OCI-LY1 (cell line): ENCODE data around the gene PTGDR2.

ENCODE experiments used
- H2AFZ ChIP-seq: fragments of 200-600 bp; sonication (generic), shearing (Covaris generic); 2 replicates; pipeline ENCODE4 v1.6.0; 2014; ENCODE audit warnings: antibody characterized with exemption, mild to moderate bottlenecking, low read length
- H3F3A ChIP-seq: fragments of 200-600 bp; sonication (generic), shearing (Covaris generic); 2 replicates; pipeline ENCODE4 v1.6.0; 2014; ENCODE audit warnings: mild to moderate bottlenecking, antibody characterized with exemption, low read length, moderate library complexity; ENCODE audit not compliant: insufficient read depth
- H3K27ac ChIP-seq: fragments of 200-600 bp; sonication (generic); 2 replicates; pipeline ENCODE4 v1.5.1; 2014; ENCODE audit warnings: low read length, mixed run types, mild to moderate bottlenecking, low read depth; ENCODE audit not compliant: poor library complexity, severe bottlenecking
- H3K27me3 ChIP-seq: fragments of 200-600 bp; sonication (generic); 2 replicates; pipeline ENCODE4 v1.6.0; 2014; ENCODE audit warnings: antibody characterized with exemption, mild to moderate bottlenecking, low read length, moderate library complexity; ENCODE audit not compliant: insufficient read depth
- H3K36me3 ChIP-seq: fragments of 200-600 bp; sonication (generic); 2 replicates; pipeline ENCODE4 v1.6.1; 2014; ENCODE audit warnings: mild to moderate bottlenecking, antibody characterized with exemption, low read length, moderate library complexity, mixed read lengths; ENCODE audit not compliant: insufficient read depth
- H3K4me1 ChIP-seq: fragments of 200-600 bp; sonication (generic); 2 replicates; pipeline ENCODE4 v1.5.1; 2014; ENCODE audit warnings: mild to moderate bottlenecking, low read length, moderate library complexity; ENCODE audit not compliant: insufficient read depth, severe bottlenecking
- H3K4me2 ChIP-seq: fragments of 200-600 bp; sonication (generic), shearing (Covaris generic); 2 replicates; pipeline ENCODE4 v1.6.1; 2014; ENCODE audit warnings: low read length
- H3K4me3 ChIP-seq: fragments of 200-600 bp; sonication (generic); 2 replicates; pipeline ENCODE4 v1.5.1; 2014; ENCODE audit warnings: low read length, low read depth, mild to moderate bottlenecking, mixed read lengths; ENCODE audit not compliant: poor library complexity, severe bottlenecking
- H3K79me2 ChIP-seq: fragments of 200-600 bp; shearing (Covaris generic); 2 replicates; pipeline ENCODE4 v1.6.1; 2016; ENCODE audit warnings: mixed run types, low read length, mixed read lengths; ENCODE audit not compliant: insufficient read depth
- H3K9ac ChIP-seq: fragments of 200-600 bp; sonication (generic), shearing (Covaris generic); 2 replicates; pipeline ENCODE4 v1.6.1; 2014; ENCODE audit warnings: mild to moderate bottlenecking, low read length, mixed read lengths
- H3K9me2 ChIP-seq: fragments of 200-600 bp; sonication (generic), shearing (Covaris generic); 2 replicates; pipeline ENCODE4 v1.6.1; 2014; ENCODE audit warnings: low read depth, mild to moderate bottlenecking, low read length, mixed read lengths
- H3K9me3 ChIP-seq: fragments of 200-600 bp; shearing (Covaris generic); 2 replicates; pipeline ENCODE4 v1.6.1; 2014; ENCODE audit warnings: low read length, mixed read lengths
- H4K20me1 ChIP-seq: fragments of 200-600 bp; sonication (generic), shearing (Covaris generic); 2 replicates; pipeline ENCODE4 v1.6.0; 2016; ENCODE audit warnings: mild to moderate bottlenecking, low read length; ENCODE audit not compliant: insufficient read depth
- EZH2 ChIP-seq: fragments of 200-600 bp; sonication (generic), shearing (Covaris generic); IDR thresholded peaks from 2 replicates; pipeline ENCODE4 v1.8.0; 2017; ENCODE audit warnings: borderline replicate concordance, mixed run types, mild to moderate bottlenecking, antibody characterized with exemption, low read length, moderate library complexity, mixed read lengths
- TF ChIP-seq, protein P1 (sequence below): fragments of 200-600 bp; sonication (generic), shearing (Covaris generic); IDR thresholded peaks from 2 replicates; pipeline ENCODE4 v1.5.1; 2017; ENCODE audit warnings: mild to moderate bottlenecking, antibody characterized with exemption, low read length, moderate library complexity, mixed read lengths

Gene PTGDR2

DNA sequence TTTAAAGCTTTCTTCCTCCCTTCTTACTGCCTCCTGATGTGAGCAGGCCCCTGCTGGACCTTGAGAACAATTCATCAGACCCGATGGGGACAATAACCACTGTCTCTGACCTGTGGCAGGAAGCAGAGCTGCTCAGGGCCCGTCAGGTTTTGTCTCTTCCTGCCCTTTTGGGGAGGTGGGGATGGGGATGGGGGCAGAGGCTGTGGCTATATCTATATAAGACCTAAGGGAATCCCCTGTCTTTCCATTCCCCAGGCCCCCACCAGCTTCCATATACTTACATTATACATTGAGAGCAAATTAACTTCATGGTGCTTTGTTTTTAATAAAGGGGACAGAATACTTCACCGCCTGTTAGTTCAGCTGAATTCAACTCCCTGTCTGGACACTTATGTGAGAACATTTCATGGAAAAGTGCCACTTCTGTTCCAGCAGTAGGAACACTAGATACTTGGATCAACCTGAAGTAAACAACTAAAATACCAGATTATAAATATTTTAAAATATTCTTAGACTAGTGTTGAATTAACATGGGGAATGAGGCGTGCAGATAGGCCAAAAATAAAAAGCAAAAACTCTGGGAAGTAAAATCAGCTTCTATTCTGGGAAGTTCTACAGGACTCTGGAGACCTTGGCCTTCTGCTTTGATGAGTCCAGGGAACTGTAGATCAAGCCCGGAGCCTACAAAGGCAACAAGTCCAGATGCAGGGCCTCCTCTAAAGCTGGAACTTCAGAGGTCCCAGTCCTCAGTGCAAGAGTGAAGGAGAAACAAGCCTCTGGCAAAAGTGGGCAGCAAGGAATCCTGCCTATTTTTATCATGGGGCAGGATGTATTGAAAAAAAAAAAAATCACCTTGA lies 22.7 kb upstream of the PTGDR2 start:
- Histone ChIP-seq H3K27ac (no peak overlapping the region), H4K20me1 (no peaks in the 10 kb centered on the region), H2AFZ (no peak overlapping the region), H3K36me3 (peaks cover 24% of the 10 kb centered on the region), H3K9ac (no peak overlapping the region), H3K4me3 (no peak overlapping the region), H3K4me1 (no peaks in the 10 kb centered on the region), H3K9me3 (no peaks in the 10 kb centered on the region), H3F3A (no peaks in the 10 kb centered on the region), H3K79me2 (no peaks in the 10 kb centered on the region), H3K9me2 (no peaks in the 10 kb centered on the region), H3K27me3 (no peaks in the 10 kb centered on the region), H3K4me2 (no peak overlapping the region)
- TF ChIP-seq, protein P1, sequence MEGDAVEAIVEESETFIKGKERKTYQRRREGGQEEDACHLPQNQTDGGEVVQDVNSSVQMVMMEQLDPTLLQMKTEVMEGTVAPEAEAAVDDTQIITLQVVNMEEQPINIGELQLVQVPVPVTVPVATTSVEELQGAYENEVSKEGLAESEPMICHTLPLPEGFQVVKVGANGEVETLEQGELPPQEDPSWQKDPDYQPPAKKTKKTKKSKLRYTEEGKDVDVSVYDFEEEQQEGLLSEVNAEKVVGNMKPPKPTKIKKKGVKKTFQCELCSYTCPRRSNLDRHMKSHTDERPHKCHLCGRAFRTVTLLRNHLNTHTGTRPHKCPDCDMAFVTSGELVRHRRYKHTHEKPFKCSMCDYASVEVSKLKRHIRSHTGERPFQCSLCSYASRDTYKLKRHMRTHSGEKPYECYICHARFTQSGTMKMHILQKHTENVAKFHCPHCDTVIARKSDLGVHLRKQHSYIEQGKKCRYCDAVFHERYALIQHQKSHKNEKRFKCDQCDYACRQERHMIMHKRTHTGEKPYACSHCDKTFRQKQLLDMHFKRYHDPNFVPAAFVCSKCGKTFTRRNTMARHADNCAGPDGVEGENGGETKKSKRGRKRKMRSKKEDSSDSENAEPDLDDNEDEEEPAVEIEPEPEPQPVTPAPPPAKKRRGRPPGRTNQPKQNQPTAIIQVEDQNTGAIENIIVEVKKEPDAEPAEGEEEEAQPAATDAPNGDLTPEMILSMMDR: no peak
- TF ChIP-seq EZH2: no peak

DNA sequence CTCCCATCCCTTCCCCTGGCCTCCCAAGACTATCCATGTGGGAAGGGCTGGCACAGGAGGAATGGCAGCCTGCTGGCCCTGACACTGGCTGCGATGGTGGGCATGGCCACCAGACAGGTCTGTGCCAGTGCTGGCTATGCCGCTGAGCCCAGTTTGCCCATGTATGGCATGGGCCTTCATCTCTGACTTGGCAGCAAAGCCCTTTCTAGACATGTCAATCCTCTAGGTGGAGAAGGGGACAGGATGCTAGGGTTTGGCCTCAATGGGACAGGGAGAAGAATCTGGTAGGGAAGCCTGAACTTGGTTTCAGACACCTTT lies 20.4 kb upstream of the PTGDR2 start:
- Histone ChIP-seq H3K9ac (no peak overlapping the region), H2AFZ (no peak overlapping the region), H3K27me3 (no peaks in the 10 kb centered on the region), H4K20me1 (no peaks in the 10 kb centered on the region), H3F3A (no peaks in the 10 kb centered on the region), H3K4me1 (no peaks in the 10 kb centered on the region), H3K9me3 (no peaks in the 10 kb centered on the region), H3K4me2 (no peak overlapping the region), H3K9me2 (no peaks in the 10 kb centered on the region), H3K36me3 (peaks cover 24% of the 10 kb centered on the region), H3K27ac (no peak overlapping the region), H3K4me3 (no peak overlapping the region), H3K79me2 (no peaks in the 10 kb centered on the region)
- TF ChIP-seq, protein P1: no peak
- no peak for TF ChIP-seq EZH2

DNA sequence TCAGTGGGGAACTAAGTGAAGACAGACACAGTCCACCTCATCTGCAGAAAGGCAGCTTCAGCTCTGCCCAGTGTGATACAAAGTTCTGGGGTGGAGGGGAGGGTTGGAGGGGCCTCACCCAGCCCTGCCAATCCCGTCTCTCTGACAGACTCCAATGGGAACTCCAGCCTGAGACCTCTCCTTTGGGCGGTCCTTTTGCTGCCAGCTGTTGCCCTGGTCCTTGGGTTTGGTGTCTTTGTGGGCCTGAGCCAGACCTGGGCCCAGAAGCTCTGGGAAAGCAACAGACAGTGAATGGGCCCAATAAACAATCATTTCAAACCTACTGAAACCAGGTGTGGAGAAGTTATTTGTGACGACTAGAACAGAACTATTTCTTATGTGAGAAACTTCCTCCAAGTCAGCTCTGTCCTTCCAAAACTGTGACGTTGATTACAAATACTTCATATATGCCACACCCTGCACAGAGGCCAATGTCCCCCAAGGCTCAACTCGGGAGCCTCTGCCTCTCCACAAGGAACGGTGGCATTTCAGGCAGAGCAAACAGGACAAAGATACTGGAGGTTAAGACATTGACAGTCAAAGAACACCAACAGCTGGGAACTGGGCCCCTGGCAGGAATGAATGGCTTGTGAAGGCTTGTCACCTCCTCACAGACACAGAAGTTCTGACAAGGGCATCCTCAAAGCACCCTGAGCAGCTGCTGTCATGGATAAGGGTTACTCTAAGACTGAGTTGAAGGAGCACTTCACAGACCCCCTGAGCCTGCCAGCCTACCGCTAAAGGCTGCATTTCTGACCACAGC lies 19.8 kb upstream of the PTGDR2 start:
- Histone ChIP-seq H3K4me3 (no peak overlapping the region), H3K9ac (no peak overlapping the region), H3K9me3 (no peaks in the 10 kb centered on the region), H3K4me2 (no peak overlapping the region), H2AFZ (no peak overlapping the region), H3K27ac (no peak overlapping the region), H3K27me3 (no peaks in the 10 kb centered on the region), H3K4me1 (no peaks in the 10 kb centered on the region), H3K36me3 (peaks cover 19% of the 10 kb centered on the region), H3F3A (no peaks in the 10 kb centered on the region), H3K79me2 (no peaks in the 10 kb centered on the region), H4K20me1 (no peaks in the 10 kb centered on the region), H3K9me2 (no peaks in the 10 kb centered on the region)
- TF ChIP-seq, protein P1: no peak
- no peak for TF ChIP-seq EZH2
